Head of caudate nucleus (tissue), 42 donors: ENCODE data around the gene LRIT2.

Experiments
- DNase-seq, 42 donors: peaks; one replicate each; pipeline versions ENCODE4 v3.0.0 to v3.0.0-alpha.2; 2020 to 2021; ENCODE audit warnings: mixed read lengths in 7 of 42
- intact Hi-C: fragments of 100-400 bp; cut with DNase I; formaldehyde crosslinking; loops from one replicate; pipeline ENCODE4 v1.15.0; 2022

The LRIT2 gene

DNA sequence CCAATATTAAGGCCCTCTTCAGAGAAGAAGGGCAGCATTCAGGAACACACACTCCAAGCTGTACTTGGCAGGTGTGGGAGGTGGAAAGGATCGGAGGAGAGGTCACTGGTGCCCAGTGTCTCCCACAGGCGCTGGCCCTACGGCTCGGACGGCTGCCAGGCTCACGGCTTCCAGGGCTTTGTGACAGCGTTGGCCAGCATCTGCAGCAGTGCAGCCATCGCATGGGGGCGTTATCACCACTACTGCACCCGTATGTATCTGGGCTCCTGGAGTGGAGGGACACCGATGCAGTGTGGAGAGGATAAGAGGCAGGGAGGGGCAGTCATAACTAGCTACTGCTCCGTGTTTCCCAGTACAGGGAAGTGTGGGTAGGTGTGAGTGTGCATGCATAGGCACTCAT is 23.4 kb upstream of the LRIT2 start:
- DNase-seq: no peak
- intact Hi-C loops: no loop called here

DNA sequence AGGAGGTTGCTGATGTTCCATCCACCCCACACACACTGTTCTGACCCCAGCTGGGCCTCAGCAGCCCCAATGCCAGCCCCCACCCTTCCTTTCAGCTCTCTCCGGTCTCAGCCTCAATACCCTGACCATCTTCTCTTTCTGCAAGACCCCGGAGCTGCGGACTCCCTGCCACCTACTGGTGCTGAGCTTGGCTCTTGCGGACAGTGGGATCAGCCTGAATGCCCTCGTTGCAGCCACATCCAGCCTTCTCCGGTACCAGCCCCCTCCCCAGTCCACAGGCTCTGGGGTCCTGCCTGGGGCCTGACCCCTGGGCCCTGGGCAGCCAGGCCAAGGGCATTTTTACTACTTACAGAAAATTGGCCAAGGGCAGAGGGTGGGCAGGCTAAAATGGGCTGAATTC is 22.2 kb upstream of the LRIT2 start:
- no peak for DNase-seq
- intact Hi-C loops: no loop called here

DNA sequence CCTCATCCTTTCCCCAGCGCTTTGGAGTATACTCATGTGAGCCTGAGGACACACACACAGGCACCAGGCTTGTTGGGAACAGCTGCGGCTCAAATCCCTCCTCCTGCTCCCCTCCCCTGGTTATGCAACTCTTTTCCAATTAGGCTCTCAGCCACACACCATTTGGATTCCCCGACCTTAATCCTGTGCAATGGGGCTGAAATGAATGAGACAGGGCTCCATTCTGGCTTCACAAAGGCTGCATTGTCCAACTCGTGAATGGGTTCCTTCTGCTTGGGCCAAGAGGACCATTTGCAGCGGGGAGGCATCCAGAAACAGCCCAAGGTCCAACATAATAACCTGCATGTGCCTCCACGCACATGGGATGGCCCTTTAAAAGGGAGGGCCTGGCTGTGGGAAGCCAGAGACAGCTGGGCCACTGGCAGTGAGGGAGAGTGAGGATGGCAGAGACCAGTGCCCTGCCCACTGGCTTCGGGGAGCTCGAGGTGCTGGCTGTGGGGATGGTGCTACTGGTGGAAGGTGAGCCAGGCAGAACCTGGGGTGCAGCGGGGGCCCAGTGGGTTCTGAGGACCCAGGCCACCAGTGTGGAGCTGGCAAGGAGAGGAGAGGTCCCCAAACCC is 19.4 kb upstream of the LRIT2 start, which contains the start of gene RGR:
Gene RGR, plus strand, starts transcription at position 403 of the 620 bp plus-strand sequence. Its CDS starts 38 bp downstream, at position 441.
- DNase-seq: peak; percentile 75 to 97 (median 91)
- intact Hi-C loops: no loop called here

GRCh38 chr10:84243759-84244158 is 18.4 kb upstream of the LRIT2 start:
- DNase-seq: no peak
- intact Hi-C loops: no loop called here

DNA sequence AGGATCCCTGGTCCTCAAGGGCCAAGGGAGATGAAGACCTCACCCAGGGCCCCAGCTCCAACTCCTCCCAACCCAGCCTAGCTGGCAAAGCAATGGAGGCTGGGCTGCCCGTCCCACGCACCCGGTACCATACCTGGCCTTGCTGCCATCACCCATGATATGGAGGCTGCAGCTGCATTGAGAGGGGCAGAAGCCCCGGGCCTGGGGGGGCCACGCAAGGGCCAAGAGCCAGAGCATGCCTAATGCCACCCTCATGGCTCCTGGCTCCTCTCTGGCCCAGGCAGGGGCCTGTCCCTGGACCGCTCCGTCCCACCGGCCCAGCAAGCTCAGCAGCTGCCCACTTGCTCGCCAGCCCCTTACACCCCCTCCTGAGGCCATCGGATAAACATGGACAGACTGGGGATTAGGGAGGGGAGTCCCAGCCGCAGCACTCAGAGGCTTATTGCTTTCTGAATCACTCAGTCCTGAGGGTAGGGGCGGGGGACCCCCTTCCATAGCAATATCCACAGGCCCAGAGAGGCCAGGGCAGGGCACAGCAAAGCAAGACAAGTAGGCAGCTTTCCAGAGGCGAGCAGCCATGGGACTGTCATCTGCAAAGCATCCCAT is 15.9 kb upstream of the LRIT2 start, which contains the start of gene LRIT1:
Gene LRIT1, minus strand, starts transcription at position 362 of the 606 bp plus-strand sequence. Its CDS starts 107 bp downstream, at position 255.
- DNase-seq: no peak
- intact Hi-C loops: no loop called here

DNA sequence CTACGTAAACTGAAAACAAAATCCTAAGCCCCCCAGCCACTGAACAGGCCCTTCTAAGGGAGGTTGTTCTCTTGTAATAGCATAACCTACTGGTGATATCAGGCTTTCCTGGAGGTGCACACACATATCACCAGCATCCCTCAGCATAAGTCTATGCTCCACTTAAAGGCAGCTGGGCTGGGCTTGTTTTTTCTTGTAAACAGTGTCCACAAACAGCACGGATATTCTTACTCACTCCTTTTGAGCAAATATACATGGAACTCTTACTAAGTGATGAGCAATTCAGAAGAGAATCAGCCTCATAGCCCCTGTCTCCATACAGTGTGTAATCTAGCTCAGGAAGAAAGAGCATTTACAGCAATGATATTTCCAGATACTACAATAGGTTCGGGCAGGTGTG is 13.6 kb upstream of the LRIT2 start:
- intact Hi-C loops: no loop called here
- no peak for DNase-seq

GRCh38 chr10:84237199-84238051 is 12.1 kb upstream of the LRIT2 start:
- DNase-seq: no peak
- intact Hi-C loops: no loop called here

DNA sequence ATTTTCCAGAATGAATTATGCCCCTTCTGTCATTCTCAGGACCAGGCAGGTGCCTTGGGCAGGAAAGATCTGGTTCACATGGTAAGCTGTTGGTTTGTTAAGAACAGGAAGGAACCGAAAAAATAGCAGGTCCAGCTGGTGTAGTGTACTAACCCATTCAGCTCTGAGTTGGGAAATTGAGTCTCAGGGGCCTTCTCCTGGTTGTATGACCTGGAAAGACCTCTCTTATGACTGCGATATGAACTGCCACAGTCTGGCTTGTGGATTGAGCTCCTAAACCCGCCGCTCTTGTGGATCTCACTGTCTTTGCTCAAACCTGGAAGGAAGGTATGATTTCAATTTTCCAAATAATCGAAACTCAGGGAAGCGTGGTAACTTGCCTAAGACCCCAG is 11.5 kb upstream of the LRIT2 start:
- intact Hi-C loops: no loop called here
- DNase-seq: no peak

DNA sequence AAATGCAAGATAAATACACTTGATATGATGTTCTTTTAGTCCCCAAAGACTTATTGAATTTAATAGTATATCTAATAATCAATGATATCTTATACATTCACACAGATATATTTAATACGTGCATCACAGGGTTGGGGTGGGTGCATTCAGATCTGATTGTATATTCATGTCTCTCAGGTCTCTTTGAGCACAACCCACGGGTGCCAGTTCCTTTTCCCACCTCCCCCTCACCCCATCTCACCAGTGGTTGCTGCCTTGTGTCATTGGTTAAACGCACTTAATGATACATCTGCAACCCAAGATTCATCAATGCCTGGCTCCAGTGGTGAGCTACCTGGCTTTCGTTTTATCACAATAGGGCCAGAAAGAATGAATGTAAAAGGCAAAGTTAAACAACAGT is 9.8 kb upstream of the LRIT2 start:
- intact Hi-C loops: no loop called here
- DNase-seq: peak in 4 of 42 donors; percentile 28 to 63 (median 52)

DNA sequence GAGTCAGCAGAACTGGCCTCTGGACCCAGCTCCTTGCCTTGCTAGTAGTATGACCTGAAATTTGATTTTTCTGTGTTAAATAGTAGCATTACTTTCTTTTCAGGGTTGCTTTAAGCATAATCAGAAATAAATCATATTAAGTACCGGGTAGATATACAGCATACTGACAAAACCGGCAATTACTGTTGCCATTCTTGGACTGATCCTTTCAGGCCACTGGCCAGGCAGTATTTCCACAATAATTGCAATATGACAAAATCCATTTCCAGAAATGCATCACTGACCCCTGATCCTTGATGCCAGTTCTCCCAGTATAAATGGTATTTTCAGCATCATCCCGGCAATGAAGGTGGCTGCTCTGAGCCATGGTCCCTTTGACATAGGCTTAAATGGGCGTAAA is 9.1 kb upstream of the LRIT2 start:
- intact Hi-C loops: no loop called here
- no peak for DNase-seq

GRCh38 chr10:84233940-84234339 is 8.6 kb upstream of the LRIT2 start:
- DNase-seq: peak in 3 of 42 donors; percentile 19 to 31 (median 23)
- intact Hi-C loops: no loop called here

DNA sequence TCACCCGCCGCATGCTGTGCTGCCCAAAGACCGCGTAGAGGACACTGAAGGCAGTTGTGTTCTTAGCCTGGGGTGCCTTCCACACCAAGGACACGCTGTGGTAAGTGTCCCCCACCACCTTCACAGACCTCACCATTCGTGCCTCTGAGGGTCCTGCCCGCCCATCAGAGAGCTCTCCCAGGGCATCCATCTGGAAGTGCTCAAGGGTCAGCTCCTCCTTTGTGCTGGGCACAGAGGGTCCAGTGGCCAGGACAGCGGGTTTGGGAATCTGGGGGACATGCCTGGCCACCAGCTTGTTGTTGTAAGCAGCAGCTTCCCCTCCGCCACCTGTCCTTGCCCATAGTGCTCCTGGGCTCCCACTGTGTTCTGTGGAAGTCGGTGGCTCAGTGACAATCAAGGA is 7.0 kb upstream of the LRIT2 start:
- no peak for DNase-seq
- intact Hi-C loops: no loop called here

DNA sequence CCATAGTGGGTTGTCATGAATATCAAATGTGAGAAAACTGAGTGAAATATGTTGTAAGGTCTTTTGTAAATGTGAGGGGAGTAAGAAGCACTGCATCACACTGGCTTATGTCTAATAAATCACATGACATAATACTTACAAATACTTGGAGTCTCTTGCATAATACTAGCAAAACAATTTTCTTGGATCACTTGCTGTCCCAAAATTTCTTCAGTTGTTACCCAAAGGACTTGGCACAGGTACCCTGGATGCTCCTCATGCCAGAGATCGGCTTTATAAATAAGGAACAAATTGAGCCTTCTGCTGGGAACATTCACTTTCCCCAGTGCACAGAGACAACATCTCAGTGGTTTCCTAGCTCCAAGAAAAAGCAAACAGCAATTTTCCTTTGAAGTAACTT is 5.0 kb upstream of the LRIT2 start:
- intact Hi-C loops: no loop called here

DNA sequence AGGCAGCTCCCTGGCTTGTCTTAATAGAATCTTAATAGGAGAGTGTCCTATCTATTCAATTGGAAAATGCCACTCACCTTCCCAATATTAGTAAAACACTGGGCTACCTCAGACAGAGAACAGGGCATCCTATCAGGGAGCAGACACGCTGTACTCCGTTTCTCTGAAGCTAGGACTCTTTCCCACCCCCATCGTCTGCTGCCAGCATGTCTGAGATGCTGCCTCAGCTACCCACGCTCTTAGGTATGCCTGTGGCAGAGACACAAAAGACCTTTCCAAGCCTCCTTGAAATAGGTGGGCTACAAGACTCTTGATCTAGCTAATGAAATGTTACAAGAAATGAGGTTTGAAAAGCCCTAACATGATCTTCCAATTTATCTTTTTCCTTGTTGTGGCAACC is 2.5 kb upstream of the LRIT2 start:
- DNase-seq: peak in 32 of 42 donors; percentile 20 to 86 (median 50)
- intact Hi-C loops: no loop called here

More for the DNA sequence above, 5.0 kb upstream of the LRIT2 start:
- DNase-seq: no peak

DNA sequence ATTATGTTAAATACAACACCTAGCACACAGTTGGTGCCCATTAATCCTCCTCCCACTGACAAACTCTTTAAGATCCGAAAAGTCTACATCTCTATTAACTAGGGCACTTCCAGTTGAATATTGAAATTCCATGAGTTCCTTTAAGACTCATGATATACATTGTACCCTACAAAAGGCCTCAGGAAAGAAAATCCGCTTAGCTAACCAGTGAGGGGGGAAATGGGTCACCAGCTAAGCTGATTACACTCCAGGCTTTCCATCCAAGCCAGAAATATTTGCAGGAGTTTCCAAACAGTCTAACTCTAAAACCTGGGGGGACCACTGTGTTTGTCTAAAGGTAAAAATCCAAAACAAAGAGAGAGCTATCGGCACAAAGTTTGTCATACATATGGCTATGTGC is 1.3 kb upstream of the LRIT2 start:
- intact Hi-C loops: no loop called here
- DNase-seq: no peak

DNA sequence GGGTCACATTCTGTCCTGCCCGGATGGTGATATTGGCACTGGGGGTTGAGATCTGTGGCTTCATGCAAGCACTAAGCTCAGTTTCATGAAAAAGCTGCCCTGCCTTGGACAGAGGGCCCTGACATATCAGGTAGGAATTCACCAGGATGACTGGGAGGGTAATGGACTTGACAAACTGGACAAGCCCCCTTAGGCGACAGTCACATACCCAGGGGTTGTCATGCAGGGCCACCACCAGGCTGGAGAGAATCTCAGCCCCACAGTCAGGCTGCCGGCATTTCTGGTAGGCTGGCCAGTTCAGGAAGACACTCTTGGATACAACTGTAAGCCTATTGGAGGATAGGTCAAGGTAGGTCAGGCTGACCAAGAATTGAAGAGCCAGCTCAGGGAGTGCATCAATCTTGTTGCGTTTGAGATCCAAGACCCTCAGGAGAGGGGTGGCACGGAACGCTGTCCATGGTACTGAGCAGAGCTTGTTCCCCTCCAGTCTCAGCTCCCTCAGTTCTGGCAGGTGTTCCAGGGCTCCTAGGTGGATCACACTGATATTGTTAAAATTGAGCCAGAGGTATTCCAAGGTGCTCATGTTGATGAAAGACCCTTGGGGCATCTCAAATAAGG is 824 bp downstream of the LRIT2 start:
- intact Hi-C loops: no loop called here

GRCh38 chr10:84221916-84222315 is 3.4 kb downstream of the LRIT2 start:
- intact Hi-C loops: no loop called here
- no peak for DNase-seq

More for the DNA sequence above, 824 bp downstream of the LRIT2 start:
- DNase-seq: no peak

GRCh38 chr10:84217746-84218145 is 7.6 kb downstream of the LRIT2 start:
- intact Hi-C loops: no loop called here

GRCh38 chr10:84216834-84217233 is 8.5 kb downstream of the LRIT2 start:
- intact Hi-C loops: no loop called here
- DNase-seq: no peak

More at GRCh38 chr10:84217746-84218145, 7.6 kb downstream of the LRIT2 start:
- no peak for DNase-seq
